Fibroblast of villous mesenchyme (primary cell): ENCODE results near the gene FRMD5. TPM values are rescaled to one million over a fixed set of nuclear protein-coding genes. Genes with fewer than 3 reads are reported as not detected.
"Not testable (repeated sequence)": the region's sequence is repeated elsewhere in the genome, so short reads cannot be mapped to it uniquely, and the experiment has no call there.

ENCODE experiments used
- DNase-seq: peaks from one replicate; pipeline ENCODE4 v3.0.0-alpha.2; 2010; ENCODE audit warnings: low read depth
- H3K4me3 ChIP-seq: 2 replicates; pipeline ENCODE4 v1.5.1; 2011; ENCODE audit warnings: low read depth, mild to moderate bottlenecking, low read length
- total RNA-seq: library from RNA; depleted of rRNA; stranded (reverse); fragments of >200 nt; gene quantifications from 2 replicates; pipeline ENCODE4 v1.2.3, GENCODE V29; 2012
- TF ChIP-seq, protein P1 (sequence below): IDR thresholded peaks from 2 replicates; pipeline ENCODE4 v1.5.1; 2012; ENCODE audit warnings: low read depth, mild to moderate bottlenecking, low read length; ENCODE audit not compliant: insufficient read depth

Gene FRMD5
- total RNA-seq, 1 donor = 1.3 TPM

DNA sequence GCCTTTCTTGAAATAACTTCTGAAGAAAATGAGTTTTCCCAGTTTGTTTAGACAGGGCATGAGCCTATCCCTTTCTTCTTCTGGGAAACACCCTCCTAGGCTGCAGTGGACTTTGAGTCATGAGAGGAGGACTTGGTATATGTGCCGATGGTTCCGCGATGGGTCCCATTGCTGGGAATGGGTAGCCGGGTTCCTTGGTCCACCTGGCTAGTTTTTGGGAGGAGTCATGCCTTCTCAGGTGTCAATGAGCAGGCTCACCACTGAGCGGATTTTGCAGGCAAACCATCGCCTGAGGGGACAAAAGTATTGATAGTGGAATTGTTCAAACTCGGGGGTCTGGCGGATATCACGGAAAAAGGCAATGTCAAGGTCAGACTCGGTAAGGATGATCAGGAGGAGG lies 321.4 kb downstream of the FRMD5 start:
- no peak for DNase-seq
- no peak overlapping the region for H3K4me3 ChIP-seq
- TF ChIP-seq, protein P1, sequence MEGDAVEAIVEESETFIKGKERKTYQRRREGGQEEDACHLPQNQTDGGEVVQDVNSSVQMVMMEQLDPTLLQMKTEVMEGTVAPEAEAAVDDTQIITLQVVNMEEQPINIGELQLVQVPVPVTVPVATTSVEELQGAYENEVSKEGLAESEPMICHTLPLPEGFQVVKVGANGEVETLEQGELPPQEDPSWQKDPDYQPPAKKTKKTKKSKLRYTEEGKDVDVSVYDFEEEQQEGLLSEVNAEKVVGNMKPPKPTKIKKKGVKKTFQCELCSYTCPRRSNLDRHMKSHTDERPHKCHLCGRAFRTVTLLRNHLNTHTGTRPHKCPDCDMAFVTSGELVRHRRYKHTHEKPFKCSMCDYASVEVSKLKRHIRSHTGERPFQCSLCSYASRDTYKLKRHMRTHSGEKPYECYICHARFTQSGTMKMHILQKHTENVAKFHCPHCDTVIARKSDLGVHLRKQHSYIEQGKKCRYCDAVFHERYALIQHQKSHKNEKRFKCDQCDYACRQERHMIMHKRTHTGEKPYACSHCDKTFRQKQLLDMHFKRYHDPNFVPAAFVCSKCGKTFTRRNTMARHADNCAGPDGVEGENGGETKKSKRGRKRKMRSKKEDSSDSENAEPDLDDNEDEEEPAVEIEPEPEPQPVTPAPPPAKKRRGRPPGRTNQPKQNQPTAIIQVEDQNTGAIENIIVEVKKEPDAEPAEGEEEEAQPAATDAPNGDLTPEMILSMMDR = no peak

DNA sequence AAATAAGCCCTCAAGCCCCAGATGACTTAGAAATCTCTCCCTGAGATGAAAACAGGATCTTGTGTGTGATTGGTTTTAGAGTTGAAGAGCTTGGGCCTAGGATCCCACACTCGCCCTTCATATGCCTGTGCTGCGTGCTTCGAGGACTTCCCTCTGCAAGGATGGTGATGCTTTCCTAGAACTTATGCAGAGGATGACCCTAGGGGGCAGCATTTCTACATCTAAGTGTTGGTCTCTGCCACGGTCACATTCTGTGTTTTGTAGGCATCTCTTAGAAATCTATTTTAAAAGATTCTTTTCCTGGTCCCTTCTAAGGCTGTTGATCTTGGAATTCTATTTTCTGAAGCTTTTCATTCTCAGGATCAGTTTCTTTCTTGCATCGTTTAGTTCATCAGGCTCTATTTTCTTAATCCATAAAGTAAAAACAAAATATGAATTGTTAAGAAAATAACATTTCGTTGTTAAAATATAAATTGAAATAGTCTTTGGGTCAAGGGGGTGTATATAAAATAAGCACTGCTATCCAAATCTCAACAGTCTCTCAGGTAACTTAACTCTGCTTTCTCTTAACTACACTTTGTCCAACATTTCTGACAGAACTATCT lies 322.6 kb downstream of the FRMD5 start:
- peak; percentile 79 for DNase-seq
- TF ChIP-seq, protein P1 = peak; percentile 70
- no peak overlapping the region for H3K4me3 ChIP-seq

DNA sequence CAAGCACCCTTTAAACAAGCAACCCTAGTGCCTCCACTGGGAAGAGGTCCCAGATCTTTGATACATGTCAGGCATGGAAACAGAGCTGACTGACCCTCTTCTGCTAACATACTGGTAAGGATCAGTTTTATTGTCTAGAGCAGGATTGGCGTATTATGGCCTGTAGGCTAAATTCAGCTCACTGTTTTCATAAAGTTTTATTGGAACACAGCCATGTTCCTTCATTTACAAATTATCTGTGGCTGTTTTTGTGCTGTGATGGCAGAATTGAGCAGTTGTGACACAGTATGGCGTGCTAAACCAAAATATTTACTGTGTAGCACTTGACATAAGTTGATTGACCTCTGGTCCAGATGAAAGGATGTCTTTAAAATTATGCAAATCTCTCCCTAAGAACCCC lies 323.2 kb downstream of the FRMD5 start:
- H3K4me3 ChIP-seq = no peak overlapping the region
- TF ChIP-seq, protein P1 = no peak
- no peak for DNase-seq

DNA sequence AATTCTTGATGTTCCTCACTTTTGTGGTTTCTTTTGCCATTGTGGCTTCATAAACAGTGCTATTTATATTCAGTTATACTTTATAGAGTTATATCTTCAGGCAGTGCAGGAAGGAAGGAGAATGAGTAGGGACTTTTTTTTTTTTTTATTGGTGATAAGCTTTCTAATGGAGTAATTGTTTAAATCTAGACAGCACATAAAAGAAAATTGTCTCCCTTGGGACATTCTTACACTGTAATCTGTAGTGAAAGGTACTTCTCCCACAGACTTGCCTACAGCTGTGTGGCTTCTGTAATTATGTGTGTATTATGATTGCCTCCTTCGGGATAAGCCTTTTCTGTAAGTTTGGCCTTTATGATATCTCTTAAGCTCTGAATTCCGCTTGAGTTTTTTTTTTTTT lies 326.7 kb downstream of the FRMD5 start:
- no peak overlapping the region for H3K4me3 ChIP-seq
- no peak for DNase-seq
- TF ChIP-seq, protein P1 = no peak

DNA sequence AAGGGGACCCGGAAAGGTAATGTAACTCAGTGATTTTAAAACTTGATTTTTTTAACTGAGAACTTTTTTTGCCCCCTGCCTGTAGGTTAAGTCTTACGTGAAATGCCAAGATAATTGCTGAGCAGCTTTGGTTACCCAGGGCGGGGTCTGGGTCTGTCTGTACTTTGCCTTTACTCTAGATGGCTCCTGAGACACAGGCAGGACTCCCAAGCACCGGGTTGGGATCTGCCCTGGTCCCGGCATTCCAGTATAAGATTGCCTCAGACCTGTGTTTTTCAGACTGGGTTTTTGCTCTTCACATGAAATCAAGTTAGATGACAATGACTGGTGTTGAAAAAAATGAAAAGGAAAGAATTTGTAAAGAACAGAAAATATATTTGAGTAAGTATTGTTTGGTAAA lies 328.0 kb downstream of the FRMD5 start:
- TF ChIP-seq, protein P1 = no peak
- H3K4me3 ChIP-seq = no peak overlapping the region

DNA sequence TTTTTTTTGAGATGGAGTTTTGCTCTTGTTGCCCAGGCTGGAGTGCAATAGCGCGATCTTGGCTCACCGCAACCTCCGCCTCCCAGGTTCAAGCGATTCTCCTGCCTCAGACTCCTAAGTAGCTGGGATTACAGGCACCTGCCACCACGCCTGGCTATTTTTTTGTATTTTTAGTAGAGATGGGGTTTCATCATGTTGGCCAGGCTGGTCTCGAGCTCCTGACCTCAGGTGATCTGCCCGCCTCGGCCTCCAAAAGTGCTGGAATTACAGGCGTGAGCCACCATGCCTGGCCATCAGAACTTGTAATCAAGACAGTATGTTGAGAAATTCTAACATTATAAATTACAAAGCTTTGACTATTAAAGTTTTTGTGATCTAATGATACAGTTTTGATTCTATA lies 328.4 kb downstream of the FRMD5 start:
- not testable (repeated sequence) for H3K4me3 ChIP-seq, DNase-seq

More for the DNA sequence above, 328.0 kb downstream of the FRMD5 start:
- no peak for DNase-seq

DNA sequence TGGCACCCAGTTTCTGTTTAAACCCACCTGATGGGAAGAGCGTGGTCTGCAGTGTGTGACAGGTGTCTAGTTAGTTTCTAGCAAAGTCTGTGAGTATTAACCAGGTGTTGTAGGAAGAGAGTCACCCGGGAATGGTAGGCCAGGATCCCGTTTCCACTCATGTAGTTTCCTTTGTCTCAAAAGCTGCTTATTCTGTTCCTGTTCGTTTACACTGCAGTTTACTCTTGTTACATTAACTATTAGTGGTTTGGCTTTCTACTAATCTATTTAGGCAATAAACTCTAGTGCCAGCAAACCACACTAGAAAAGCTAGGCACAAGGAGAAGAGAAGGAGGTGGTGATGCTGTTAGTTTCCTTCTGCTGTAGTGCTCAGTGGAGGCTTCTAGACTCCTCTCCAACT lies 335.5 kb downstream of the FRMD5 start:
- TF ChIP-seq, protein P1 = no peak
- DNase-seq = no peak
- H3K4me3 ChIP-seq = no peak overlapping the region
